ENCODE data around the gene KLHDC2.
A peak's percentile ranks its signal among the peaks of the same experiment; 100 is the strongest.
"Not testable (repeated sequence)": the region's sequence is repeated elsewhere in the genome, so short reads cannot be mapped to it uniquely, and the experiment has no call there.

Gene KLHDC2

DNA sequence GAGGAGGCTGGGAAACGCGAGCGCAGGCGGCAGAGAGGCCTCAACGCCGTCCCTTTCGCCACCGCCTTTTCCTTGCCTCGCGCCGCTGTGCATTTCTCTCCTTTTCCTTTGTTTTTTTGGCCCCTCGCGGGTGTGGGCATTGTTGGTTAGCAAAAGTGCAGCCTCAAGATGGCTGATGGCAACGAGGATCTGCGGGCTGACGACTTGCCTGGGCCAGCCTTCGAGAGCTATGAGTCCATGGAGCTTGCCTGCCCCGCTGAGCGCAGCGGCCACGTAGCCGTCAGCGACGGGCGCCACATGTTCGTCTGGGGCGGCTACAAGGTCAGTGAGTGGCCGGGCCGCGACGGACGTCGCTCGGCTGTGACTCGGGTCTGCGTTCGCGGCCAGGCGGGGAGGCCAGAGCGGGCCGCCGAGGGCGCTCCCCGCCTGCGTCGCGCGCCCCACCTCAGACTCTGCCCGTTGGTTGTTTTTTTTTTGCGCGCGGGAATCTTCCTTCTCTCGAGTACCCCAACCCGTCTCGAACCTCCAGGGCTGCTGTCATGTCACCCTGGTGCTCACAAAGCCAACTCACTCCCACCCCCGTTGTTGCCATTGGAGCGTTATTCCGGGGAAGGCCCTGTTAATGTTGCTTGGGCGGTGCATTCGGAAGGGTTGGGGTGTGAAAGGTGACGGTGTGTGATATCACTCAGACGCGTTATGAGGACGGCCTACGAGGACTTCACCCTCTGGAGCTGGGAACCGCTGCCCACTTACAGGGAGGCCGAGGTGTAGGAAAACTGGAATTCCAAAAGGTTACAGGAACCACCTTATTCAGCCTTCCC lies 558 bp downstream of the KLHDC2 start:
- FAIRE-seq (no peak), DNase-seq (ENCODE audit: insufficient read length, low spot score) (no peak)
- TF ChIP-seq, protein P1, sequence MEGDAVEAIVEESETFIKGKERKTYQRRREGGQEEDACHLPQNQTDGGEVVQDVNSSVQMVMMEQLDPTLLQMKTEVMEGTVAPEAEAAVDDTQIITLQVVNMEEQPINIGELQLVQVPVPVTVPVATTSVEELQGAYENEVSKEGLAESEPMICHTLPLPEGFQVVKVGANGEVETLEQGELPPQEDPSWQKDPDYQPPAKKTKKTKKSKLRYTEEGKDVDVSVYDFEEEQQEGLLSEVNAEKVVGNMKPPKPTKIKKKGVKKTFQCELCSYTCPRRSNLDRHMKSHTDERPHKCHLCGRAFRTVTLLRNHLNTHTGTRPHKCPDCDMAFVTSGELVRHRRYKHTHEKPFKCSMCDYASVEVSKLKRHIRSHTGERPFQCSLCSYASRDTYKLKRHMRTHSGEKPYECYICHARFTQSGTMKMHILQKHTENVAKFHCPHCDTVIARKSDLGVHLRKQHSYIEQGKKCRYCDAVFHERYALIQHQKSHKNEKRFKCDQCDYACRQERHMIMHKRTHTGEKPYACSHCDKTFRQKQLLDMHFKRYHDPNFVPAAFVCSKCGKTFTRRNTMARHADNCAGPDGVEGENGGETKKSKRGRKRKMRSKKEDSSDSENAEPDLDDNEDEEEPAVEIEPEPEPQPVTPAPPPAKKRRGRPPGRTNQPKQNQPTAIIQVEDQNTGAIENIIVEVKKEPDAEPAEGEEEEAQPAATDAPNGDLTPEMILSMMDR (IDR thresholded peaks at IDR 0.05; ENCODE audit: insufficient read depth, missing control alignments): no peak

DNA sequence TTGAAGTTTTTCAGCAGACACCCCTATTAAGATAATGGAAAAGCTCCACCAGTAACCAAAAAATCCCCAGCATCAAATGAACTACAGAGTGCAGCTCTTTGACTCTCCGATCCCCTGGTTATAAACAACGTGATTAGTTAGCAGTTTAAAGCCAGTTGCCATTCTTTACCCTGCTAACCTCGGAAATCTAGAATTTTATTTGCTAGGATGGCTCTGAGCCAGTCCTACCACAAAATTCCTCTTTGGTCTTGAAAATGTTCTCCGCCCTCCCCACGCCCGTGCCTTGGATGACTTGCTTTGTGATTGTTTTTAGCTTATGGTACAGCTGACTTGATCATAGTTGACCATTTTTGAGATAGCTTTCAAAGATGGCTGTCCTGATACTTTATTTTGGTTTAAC lies 1.2 kb downstream of the KLHDC2 start:
- FAIRE-seq (no peak), DNase-seq (ENCODE audit: insufficient read length, low spot score) (no peak)
- TF ChIP-seq, protein P1 (IDR thresholded peaks at IDR 0.05; ENCODE audit: insufficient read depth, missing control alignments): no peak

DNA sequence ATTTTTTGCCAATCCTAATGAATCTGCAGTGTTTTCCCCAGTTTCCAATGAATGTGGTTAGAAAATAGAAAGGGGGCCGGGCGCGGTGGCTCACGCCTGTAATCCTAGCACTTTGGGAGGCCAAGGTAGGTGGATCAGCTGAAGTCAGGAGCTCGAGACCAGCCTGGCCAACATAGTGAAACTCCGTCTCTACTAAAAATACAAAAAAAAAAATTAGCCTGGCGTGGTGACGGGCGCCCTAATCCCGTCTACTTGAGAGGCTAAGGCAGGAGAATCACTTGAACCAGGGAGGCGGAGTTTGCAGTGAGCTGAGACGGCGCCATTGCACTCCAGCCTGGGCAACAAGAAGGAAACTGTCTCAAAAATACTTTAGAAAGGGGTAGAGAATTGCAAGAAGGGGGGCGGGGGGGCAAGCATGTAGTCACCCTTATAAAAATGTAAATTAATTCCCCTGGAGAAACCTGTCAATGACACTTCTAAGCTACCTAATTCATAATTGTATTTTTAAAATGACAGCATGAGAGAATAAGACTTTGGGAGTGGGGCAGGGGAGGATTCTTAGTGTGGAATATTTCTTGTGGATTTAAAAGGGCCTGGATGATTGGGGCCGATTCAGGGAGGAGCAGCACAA lies 1.7 kb downstream of the KLHDC2 start:
- DNase-seq (ENCODE audit: insufficient read length, low spot score): no peak
- no peak for FAIRE-seq
- TF ChIP-seq, protein P1 (IDR thresholded peaks at IDR 0.05; ENCODE audit: insufficient read depth, missing control alignments): no peak

DNA sequence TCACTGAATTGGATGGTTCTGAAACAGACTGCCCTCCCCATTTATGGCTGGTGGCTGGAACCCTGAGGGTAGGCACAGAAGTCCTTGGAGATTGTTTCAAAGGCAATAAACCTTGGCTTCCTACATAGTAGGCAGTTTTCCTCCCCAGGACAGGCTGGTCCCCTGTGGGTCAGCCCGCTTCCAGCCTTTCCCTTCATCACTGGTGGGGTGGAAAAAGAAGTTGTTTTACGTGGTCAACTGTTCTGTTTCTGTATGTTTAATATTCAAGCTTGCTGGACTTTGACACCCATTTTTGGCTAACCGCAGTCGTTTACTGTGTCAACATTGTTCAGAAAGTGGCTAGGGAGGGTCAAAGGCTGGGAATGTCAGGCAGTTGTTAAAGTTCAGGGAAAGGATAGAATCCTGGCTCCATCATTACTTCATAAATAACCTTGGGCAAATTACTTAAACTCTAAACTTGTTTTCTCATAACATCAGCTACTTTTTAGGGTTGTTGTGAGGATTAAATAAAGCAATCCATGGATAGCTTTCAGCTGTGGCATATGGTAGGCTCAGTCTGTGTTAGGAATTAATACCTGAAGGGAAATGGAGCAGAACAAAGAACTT lies 2.4 kb downstream of the KLHDC2 start:
- TF ChIP-seq, protein P1 (IDR thresholded peaks at IDR 0.05; ENCODE audit: insufficient read depth, missing control alignments): no peak
- DNase-seq (ENCODE audit: insufficient read length, low spot score): no peak
- peak; percentile 86 for FAIRE-seq

DNA sequence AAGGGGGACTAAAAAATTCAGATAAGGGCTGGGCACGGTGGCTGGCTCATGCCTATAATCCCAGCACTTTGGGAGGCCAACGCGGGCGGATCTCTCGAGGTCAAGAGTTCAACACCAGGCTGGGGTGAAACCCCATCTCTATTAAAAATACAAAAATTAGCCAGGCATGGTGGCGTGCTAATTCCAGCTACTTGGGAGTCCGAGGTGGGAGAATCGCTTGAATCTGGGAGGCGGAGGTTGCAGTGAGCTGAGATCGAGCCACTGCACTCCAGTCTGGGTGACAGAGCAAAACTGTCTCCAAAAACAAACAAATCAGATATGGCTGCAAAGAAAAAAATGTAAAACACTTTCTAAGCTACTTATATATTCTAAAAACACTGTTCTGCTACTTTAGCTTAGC lies 3.7 kb downstream of the KLHDC2 start:
- not testable (repeated sequence) for FAIRE-seq; DNase-seq (ENCODE audit: insufficient read length, low spot score)

DNA sequence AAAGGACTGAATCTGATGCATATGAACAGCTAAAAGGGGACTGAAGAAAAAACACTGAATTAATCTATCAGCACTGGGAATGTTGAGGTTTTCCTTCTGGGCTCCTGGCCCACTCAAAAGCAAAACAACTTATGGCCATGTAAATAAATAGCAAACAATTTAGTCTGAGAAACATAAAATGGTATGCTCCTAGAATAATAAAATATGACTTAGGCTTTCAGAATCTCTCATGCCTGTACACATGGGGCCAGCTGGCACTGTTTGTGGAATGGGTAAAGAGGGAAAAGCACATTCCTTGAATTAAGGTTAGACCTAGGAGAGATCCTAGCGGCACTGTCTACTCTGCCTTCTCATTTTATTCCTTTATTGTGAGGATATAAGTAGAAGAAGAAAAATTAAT lies 6.2 kb downstream of the KLHDC2 start:
- DNase-seq (ENCODE audit: insufficient read length, low spot score): no peak
- TF ChIP-seq, protein P1 (IDR thresholded peaks at IDR 0.05; ENCODE audit: insufficient read depth, missing control alignments): no peak
- FAIRE-seq: no peak

DNA sequence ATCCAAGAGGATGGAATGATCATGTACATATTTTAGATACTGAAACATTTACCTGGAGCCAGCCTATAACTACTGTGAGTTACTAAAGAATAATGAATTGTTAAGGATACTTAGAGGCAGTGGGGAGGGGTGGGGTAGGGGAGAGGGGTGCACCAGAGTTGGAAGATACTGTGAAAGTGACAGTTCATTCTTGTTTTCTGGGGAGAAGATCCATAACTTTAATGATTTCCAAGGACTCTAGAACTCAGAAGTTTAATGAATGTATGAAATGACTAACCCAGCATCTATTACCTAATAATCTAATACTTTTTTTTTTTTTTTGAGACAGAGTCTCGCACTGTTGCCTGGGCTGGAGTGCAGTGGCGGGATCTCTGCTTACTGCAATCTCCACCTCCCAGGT lies 10.5 kb downstream of the KLHDC2 start:
- DNase-seq (ENCODE audit: insufficient read length, low spot score) (no peak), FAIRE-seq (no peak)
- TF ChIP-seq, protein P1 (IDR thresholded peaks at IDR 0.05; ENCODE audit: insufficient read depth, missing control alignments): no peak

DNA sequence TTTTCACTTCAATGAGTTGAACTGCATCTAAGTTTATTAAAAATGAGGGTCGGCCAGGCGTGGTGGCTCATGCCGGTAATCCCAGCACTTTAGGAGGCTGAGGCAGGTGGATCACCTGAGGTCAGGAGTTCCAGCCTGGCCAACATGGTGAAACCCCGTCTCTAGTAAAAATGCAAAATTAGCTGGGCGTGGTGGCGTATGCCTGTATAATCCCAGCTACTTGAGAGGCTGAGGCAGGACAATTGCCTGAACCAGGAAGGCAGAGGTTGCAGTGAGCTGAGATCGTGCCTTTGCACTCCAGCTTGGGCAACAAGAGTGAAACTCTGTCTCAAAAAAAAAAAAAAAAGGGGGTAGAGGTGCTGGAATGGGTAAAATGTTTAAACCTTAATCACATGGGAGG lies 13.1 kb downstream of the KLHDC2 start:
- not testable (repeated sequence) for DNase-seq (ENCODE audit: insufficient read length, low spot score); FAIRE-seq

Data from D721Med (cell line).